GM23338 (cell line): ENCODE measurements around the gene SHFL.

Experiments used
- CREB1 ChIP-seq: fragments of 250-450 bp; sonication (Bioruptor Pico); IDR thresholded peaks from 2 replicates; pipeline ENCODE4 v1.5.0; 2020; ENCODE audit warnings: low read depth, mild to moderate bottlenecking, moderate library complexity
- EZH2 ChIP-seq: fragments of 200-600 bp; sonication (generic); IDR thresholded peaks from one replicate; pipeline ENCODE4 v1.8.0; 2017; ENCODE audit warnings: antibody characterized with exemption, mild to moderate bottlenecking, low read depth; ENCODE audit not compliant: unreplicated experiment
- EZH2phosphoT487 ChIP-seq: fragments of 200-600 bp; sonication (generic); IDR thresholded peaks from one replicate; pipeline ENCODE4 v1.8.1; 2018; ENCODE audit warnings: antibody characterized with exemption; ENCODE audit not compliant: unreplicated experiment
- JUNB ChIP-seq: IDR thresholded peaks from one replicate; pipeline ENCODE4 v1.6.1; 2016; ENCODE audit warnings: antibody characterized with exemption; ENCODE audit not compliant: unreplicated experiment
- NANOG ChIP-seq: IDR thresholded peaks from 2 replicates; pipeline ENCODE4 v1.6.1; 2016; ENCODE audit warnings: antibody characterized with exemption, borderline replicate concordance
- POLR2AphosphoS5 ChIP-seq: IDR thresholded peaks from 2 replicates; pipeline ENCODE4 v1.6.1; 2016; ENCODE audit warnings: antibody characterized with exemption, low read depth
- STAT1 ChIP-seq: IDR thresholded peaks from one replicate; pipeline ENCODE4 v1.6.1; 2016; ENCODE audit warnings: antibody characterized with exemption; ENCODE audit not compliant: unreplicated experiment
- ZNF114 ChIP-seq: fragments of 250-450 bp; sonication (Bioruptor Pico); IDR thresholded peaks from 2 replicates; pipeline ENCODE4 v1.5.0; 2020; ENCODE audit warnings: mild to moderate bottlenecking, moderate library complexity
- ZNF331 ChIP-seq: fragments of 250-450 bp; sonication (Bioruptor Pico); IDR thresholded peaks from 2 replicates; pipeline ENCODE4 v1.5.0; 2020; ENCODE audit warnings: low read depth, mild to moderate bottlenecking, moderate library complexity
- TF ChIP-seq, protein P1 (sequence below), 2 experiments: fragments of 200-600 bp in 1 of 2; sonication (generic) in 1 of 2; conservative IDR thresholded peaks; 2 replicates each; pipeline versions ENCODE4 v1.5.1 to v1.6.1; 2016 to 2017; ENCODE audit warnings: antibody characterized with exemption in 2 of 2, low read depth in 2 of 2, mild to moderate bottlenecking in 2 of 2, moderate library complexity in 1 of 2
- TF ChIP-seq, protein P2 (sequence below): IDR thresholded peaks from 2 replicates; pipeline ENCODE4 v1.6.1; 2016; ENCODE audit warnings: antibody characterized with exemption
- TF ChIP-seq, protein P3 (sequence below): IDR thresholded peaks from one replicate; pipeline ENCODE4 v1.6.1; 2018; ENCODE audit warnings: antibody characterized with exemption; ENCODE audit not compliant: unreplicated experiment
- TF ChIP-seq, protein P4 (sequence below): fragments of 250-450 bp; sonication (Bioruptor Pico); IDR thresholded peaks from 2 replicates; pipeline ENCODE4 v1.5.0; 2020; ENCODE audit warnings: mild to moderate bottlenecking, moderate library complexity

DNA sequence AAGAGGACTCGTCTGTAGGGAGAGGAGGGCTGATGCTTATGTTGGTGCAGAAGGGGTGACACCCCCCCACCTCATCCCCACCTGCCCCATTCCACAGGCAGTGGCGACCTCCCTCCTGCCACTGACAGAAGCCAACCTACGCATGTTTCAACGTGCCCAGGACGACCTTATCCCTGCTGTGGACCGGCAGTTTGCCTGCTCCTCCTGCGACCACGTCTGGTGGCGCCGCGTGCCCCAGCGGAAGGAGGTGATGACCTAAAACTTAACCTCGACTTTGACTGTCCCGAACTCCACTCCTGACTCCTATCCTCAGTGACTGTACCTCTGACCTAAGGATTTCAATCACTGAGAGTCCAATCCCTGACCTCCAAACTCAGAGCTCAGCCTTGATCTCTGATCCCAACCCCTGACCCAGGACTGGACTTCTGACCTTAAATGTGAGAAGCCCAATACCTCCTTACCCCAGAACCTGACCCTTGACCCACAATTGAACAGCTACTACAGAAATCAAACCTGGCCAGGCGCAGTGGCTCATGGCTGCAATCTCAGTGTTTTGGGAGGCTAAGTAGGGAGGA, 3.8 kb downstream of the SHFL start:
- no peak for TF ChIP-seq JUNB
- TF ChIP-seq, protein P1, sequence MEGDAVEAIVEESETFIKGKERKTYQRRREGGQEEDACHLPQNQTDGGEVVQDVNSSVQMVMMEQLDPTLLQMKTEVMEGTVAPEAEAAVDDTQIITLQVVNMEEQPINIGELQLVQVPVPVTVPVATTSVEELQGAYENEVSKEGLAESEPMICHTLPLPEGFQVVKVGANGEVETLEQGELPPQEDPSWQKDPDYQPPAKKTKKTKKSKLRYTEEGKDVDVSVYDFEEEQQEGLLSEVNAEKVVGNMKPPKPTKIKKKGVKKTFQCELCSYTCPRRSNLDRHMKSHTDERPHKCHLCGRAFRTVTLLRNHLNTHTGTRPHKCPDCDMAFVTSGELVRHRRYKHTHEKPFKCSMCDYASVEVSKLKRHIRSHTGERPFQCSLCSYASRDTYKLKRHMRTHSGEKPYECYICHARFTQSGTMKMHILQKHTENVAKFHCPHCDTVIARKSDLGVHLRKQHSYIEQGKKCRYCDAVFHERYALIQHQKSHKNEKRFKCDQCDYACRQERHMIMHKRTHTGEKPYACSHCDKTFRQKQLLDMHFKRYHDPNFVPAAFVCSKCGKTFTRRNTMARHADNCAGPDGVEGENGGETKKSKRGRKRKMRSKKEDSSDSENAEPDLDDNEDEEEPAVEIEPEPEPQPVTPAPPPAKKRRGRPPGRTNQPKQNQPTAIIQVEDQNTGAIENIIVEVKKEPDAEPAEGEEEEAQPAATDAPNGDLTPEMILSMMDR (conservative IDR thresholded peaks at IDR 0.05; ENCODE audit: low read depth in 2 of 2) = no peak
- no peak for TF ChIP-seq EZH2
- TF ChIP-seq EZH2phosphoT487 = no peak
- TF ChIP-seq NANOG = no peak
- TF ChIP-seq, protein P2, sequence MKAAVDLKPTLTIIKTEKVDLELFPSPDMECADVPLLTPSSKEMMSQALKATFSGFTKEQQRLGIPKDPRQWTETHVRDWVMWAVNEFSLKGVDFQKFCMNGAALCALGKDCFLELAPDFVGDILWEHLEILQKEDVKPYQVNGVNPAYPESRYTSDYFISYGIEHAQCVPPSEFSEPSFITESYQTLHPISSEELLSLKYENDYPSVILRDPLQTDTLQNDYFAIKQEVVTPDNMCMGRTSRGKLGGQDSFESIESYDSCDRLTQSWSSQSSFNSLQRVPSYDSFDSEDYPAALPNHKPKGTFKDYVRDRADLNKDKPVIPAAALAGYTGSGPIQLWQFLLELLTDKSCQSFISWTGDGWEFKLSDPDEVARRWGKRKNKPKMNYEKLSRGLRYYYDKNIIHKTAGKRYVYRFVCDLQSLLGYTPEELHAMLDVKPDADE = no peak
- TF ChIP-seq, protein P3, sequence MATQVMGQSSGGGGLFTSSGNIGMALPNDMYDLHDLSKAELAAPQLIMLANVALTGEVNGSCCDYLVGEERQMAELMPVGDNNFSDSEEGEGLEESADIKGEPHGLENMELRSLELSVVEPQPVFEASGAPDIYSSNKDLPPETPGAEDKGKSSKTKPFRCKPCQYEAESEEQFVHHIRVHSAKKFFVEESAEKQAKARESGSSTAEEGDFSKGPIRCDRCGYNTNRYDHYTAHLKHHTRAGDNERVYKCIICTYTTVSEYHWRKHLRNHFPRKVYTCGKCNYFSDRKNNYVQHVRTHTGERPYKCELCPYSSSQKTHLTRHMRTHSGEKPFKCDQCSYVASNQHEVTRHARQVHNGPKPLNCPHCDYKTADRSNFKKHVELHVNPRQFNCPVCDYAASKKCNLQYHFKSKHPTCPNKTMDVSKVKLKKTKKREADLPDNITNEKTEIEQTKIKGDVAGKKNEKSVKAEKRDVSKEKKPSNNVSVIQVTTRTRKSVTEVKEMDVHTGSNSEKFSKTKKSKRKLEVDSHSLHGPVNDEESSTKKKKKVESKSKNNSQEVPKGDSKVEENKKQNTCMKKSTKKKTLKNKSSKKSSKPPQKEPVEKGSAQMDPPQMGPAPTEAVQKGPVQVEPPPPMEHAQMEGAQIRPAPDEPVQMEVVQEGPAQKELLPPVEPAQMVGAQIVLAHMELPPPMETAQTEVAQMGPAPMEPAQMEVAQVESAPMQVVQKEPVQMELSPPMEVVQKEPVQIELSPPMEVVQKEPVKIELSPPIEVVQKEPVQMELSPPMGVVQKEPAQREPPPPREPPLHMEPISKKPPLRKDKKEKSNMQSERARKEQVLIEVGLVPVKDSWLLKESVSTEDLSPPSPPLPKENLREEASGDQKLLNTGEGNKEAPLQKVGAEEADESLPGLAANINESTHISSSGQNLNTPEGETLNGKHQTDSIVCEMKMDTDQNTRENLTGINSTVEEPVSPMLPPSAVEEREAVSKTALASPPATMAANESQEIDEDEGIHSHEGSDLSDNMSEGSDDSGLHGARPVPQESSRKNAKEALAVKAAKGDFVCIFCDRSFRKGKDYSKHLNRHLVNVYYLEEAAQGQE = no peak
- TF ChIP-seq ZNF331 (CRISPR knock-in tag) = no peak
- no peak for TF ChIP-seq POLR2AphosphoS5
- no peak for TF ChIP-seq STAT1
- TF ChIP-seq CREB1 (CRISPR knock-in tag) = no peak
- TF ChIP-seq, protein P4, sequence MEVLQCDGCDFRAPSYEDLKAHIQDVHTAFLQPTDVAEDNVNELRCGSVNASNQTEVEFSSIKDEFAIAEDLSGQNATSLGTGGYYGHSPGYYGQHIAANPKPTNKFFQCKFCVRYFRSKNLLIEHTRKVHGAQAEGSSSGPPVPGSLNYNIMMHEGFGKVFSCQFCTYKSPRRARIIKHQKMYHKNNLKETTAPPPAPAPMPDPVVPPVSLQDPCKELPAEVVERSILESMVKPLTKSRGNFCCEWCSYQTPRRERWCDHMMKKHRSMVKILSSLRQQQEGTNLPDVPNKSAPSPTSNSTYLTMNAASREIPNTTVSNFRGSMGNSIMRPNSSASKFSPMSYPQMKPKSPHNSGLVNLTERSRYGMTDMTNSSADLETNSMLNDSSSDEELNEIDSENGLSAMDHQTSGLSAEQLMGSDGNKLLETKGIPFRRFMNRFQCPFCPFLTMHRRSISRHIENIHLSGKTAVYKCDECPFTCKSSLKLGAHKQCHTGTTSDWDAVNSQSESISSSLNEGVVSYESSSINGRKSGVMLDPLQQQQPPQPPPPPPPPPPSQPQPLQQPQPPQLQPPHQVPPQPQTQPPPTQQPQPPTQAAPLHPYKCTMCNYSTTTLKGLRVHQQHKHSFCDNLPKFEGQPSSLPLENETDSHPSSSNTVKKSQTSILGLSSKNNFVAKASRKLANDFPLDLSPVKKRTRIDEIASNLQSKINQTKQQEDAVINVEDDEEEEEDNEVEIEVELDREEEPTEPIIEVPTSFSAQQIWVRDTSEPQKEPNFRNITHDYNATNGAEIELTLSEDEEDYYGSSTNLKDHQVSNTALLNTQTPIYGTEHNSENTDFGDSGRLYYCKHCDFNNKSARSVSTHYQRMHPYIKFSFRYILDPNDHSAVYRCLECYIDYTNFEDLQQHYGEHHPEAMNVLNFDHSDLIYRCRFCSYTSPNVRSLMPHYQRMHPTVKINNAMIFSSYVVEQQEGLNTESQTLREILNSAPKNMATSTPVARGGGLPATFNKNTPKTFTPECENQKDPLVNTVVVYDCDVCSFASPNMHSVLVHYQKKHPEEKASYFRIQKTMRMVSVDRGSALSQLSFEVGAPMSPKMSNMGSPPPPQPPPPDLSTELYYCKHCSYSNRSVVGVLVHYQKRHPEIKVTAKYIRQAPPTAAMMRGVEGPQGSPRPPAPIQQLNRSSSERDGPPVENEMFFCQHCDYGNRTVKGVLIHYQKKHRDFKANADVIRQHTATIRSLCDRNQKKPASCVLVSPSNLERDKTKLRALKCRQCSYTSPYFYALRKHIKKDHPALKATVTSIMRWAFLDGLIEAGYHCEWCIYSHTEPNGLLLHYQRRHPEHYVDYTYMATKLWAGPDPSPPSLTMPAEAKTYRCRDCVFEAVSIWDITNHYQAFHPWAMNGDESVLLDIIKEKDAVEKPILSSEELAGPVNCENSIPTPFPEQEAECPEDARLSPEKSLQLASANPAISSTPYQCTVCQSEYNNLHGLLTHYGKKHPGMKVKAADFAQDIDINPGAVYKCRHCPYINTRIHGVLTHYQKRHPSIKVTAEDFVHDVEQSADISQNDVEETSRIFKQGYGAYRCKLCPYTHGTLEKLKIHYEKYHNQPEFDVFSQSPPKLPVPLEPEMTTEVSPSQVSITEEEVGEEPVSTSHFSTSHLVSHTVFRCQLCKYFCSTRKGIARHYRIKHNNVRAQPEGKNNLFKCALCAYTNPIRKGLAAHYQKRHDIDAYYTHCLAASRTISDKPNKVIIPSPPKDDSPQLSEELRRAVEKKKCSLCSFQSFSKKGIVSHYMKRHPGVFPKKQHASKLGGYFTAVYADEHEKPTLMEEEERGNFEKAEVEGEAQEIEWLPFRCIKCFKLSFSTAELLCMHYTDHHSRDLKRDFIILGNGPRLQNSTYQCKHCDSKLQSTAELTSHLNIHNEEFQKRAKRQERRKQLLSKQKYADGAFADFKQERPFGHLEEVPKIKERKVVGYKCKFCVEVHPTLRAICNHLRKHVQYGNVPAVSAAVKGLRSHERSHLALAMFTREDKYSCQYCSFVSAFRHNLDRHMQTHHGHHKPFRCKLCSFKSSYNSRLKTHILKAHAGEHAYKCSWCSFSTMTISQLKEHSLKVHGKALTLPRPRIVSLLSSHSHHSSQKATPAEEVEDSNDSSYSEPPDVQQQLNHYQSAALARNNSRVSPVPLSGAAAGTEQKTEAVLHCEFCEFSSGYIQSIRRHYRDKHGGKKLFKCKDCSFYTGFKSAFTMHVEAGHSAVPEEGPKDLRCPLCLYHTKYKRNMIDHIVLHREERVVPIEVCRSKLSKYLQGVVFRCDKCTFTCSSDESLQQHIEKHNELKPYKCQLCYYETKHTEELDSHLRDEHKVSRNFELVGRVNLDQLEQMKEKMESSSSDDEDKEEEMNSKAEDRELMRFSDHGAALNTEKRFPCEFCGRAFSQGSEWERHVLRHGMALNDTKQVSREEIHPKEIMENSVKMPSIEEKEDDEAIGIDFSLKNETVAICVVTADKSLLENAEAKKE (CRISPR knock-in tag) = no peak
- no peak for TF ChIP-seq ZNF114 (CRISPR knock-in tag)
